CD4-positive, alpha-beta memory T cell (primary cell): ENCODE results near the gene SLC30A9. TPM values are rescaled to one million over a fixed set of nuclear protein-coding genes. Genes with fewer than 3 reads are reported as not detected.

ENCODE experiments used
- CTCF ChIA-PET: fragments of 350-600 bp; sonication (Branson Sonifier 250); formaldehyde crosslinking; loops from one replicate; lab custom pipeline; 2021; ENCODE audit warnings: inconsistent platforms; ENCODE audit not compliant: partially characterized antibody; lab: Charles Lee
- POLR2A ChIA-PET: fragments of 350-600 bp; sonication (Branson Sonifier 250); formaldehyde crosslinking; loops from one replicate; lab custom pipeline; 2021; ENCODE audit not compliant: partially characterized antibody; lab: Charles Lee
- DNase-seq, 5 donors: peaks; one replicate each; pipeline versions ENCODE4 v3.0.0 to v3.0.0-alpha.2; 2020 to 2022; ENCODE audit warnings: mixed read lengths in 1 of 5
- H3K27ac ChIP-seq: one replicate; pipeline ENCODE4 v1.7.0; 2013; ENCODE audit warnings: low read depth, low read length
- H3K27me3 ChIP-seq: 2 replicates; pipeline ENCODE4 v1.7.0; 2013; ENCODE audit warnings: mild to moderate bottlenecking, low read length, moderate library complexity; ENCODE audit not compliant: insufficient read depth
- H3K36me3 ChIP-seq: 2 replicates; pipeline ENCODE4 v1.7.0; 2013; ENCODE audit warnings: mild to moderate bottlenecking, low read length, moderate library complexity; ENCODE audit not compliant: insufficient read depth
- H3K4me1 ChIP-seq: 2 replicates; pipeline ENCODE4 v1.7.0; 2013; ENCODE audit warnings: mild to moderate bottlenecking, low read length, moderate library complexity; ENCODE audit not compliant: insufficient read depth
- H3K4me3 ChIP-seq, 2 donors: one replicate each; pipeline ENCODE4 v1.7.0; 2013; ENCODE audit warnings: low read length in 2 of 2, mild to moderate bottlenecking in 1 of 2
- H3K9me3 ChIP-seq, 2 donors: one replicate each; pipeline ENCODE4 v1.7.0; 2013; ENCODE audit warnings: low read length in 2 of 2, control low read depth in 1 of 2; ENCODE audit not compliant: control insufficient read depth in 1 of 2
- H3K27ac Mint-ChIP-seq, 7 donors: one replicate each; pipeline ENCODE4 v1.8.0; 2020 to 2021; ENCODE audit warnings: mixed read lengths in 7 of 7, mild to moderate bottlenecking in 6 of 7, inconsistent platforms in 3 of 7, moderate library complexity in 3 of 7
- H3K27me3 Mint-ChIP-seq, 2 donors: one replicate each; pipeline ENCODE4 v1.8.0; 2020 to 2021; ENCODE audit warnings: mixed read lengths in 2 of 2
- H3K36me3 Mint-ChIP-seq, 2 donors: one replicate each; pipeline ENCODE4 v1.8.0; 2020 to 2021; ENCODE audit warnings: mixed read lengths in 2 of 2, inconsistent platforms in 1 of 2, mild to moderate bottlenecking in 1 of 2
- H3K4me1 Mint-ChIP-seq, 4 donors: one replicate each; pipeline ENCODE4 v1.8.0; 2020 to 2021; ENCODE audit warnings: mixed read lengths in 4 of 4, mild to moderate bottlenecking in 1 of 4
- H3K4me3 Mint-ChIP-seq, 8 donors: one replicate each; pipeline ENCODE4 v1.8.0; 2020 to 2021; ENCODE audit warnings: mixed read lengths in 8 of 8, mild to moderate bottlenecking in 7 of 8, moderate library complexity in 6 of 8, inconsistent platforms in 3 of 8
- H3K9me3 Mint-ChIP-seq, 8 donors: one replicate each; pipeline ENCODE4 v1.8.0; 2020 to 2021; ENCODE audit warnings: mixed read lengths in 8 of 8, mild to moderate bottlenecking in 5 of 8, inconsistent platforms in 3 of 8, moderate library complexity in 1 of 8
- intact Hi-C: fragments of 100-400 bp; cut with micrococcal nuclease; formaldehyde crosslinking; loops from one replicate; pipeline ENCODE4 v1.15.1; 2023
- polyA plus RNA-seq, 2 donors: library from polyadenylated mRNA; unstranded; fragments of 300-500 nt; fragmentation: Illumina TruSeq; gene quantifications; one replicate each; pipeline ENCODE4 v1.2.3, GENCODE V29; 2021
- total RNA-seq, 2 experiments: library from RNA; stranded (reverse); gene quantifications; one replicate each; pipeline ENCODE4 v1.2.3, GENCODE V29; 2021

The SLC30A9 gene
- total and polyA plus RNA-seq, 4 experiments from 2014 or later = 28.6 to 42.8 (median 34.3) TPM

- Mint-ChIP-seq H3K4me3 (no peak overlapping the region), H3K36me3 (peaks cover 38 to 54% of the 10 kb centered on the region in 2 donors), H3K27me3 (no peaks in the 10 kb centered on the region), H3K27ac (no peak overlapping the region), H3K4me1 (peaks cover 0 to 2% (median under 1%) of the 10 kb centered on the region in 4 donors), H3K9me3 (no peaks in the 10 kb centered on the region)
- Histone ChIP-seq H3K27ac (no peak overlapping the region), H3K27me3 (no peaks in the 10 kb centered on the region), H3K4me1 (no peaks in the 10 kb centered on the region), H3K36me3 (peaks cover 7% of the 10 kb centered on the region), H3K9me3 (no peaks in the 10 kb centered on the region), H3K4me3 (no peak overlapping the region)
- ChIA-PET CTCF (no interaction called here), POLR2A (no interaction called here)
- DNase-seq = no peak
- intact Hi-C loops = no loop called here
Measured at GRCh38 chr4:42066402-42066801, 76.1 kb downstream of the SLC30A9 start.

GRCh38 chr4:42067264-42067663 is 76.9 kb downstream of the SLC30A9 start:
- H3K9me3 Mint-ChIP-seq = no peaks in the 10 kb centered on the region
- H3K27me3 Mint-ChIP-seq = no peaks in the 10 kb centered on the region
- CTCF ChIA-PET = no interaction called here
- Histone ChIP-seq H3K4me1 (no peaks in the 10 kb centered on the region), H3K27ac (no peak overlapping the region), H3K4me3 (no peak overlapping the region), H3K36me3 (peaks cover 7% of the 10 kb centered on the region), H3K9me3 (no peaks in the 10 kb centered on the region), H3K27me3 (no peaks in the 10 kb centered on the region)
- no peak overlapping the region for H3K4me3 Mint-ChIP-seq
- POLR2A ChIA-PET = no interaction called here
- no peak overlapping the region for H3K27ac Mint-ChIP-seq
- DNase-seq = no peak
- intact Hi-C loops = no loop called here
- H3K36me3 Mint-ChIP-seq = peaks cover 44 to 58% of the 10 kb centered on the region in 2 donors
- peaks cover 0 to 2% (median under 1%) of the 10 kb centered on the region in 4 donors for H3K4me1 Mint-ChIP-seq

DNA sequence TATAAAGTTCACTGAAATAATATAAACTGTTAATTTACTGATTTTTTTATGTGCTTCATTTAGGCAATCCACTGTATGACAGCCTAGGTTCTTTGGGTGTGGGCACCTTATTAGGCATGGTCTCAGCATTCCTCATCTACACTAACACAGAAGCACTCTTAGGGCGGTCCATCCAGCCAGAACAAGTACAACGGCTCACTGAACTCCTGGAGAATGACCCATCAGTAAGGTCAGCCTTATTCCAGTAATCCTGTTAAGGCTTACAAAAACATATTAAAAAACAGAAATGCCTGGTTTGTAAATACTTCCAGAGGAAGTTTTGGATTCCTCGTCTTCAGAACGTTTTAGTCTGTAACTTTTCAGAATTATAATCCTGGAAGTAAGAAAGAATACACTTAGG is 80.1 kb downstream of the SLC30A9 start:
- peaks cover 7% of the 10 kb centered on the region for H3K36me3 ChIP-seq
- intact Hi-C loops = no loop called here
- H3K36me3 Mint-ChIP-seq = peaks cover 36 to 44% of the 10 kb centered on the region in 2 donors

DNA sequence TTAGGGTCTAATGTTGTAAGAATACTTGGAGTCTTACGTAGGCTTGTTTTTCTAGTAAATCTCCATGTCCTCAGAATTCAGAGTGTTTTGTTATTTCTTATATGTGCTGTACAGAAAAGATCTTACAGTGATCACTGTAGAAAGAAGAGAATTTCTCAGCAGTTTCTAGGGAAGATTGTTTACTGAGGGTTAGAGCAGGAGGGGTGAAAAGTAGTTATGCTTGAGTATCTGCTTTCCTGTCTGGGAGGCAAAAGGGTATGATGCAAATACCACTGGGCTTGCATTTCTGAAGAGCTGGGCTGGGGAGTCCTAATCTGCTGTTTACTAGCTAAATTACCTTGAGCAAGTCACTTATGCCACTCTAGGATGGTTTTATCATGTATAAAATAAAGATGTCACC is 84.0 kb downstream of the SLC30A9 start:
- H3K27ac Mint-ChIP-seq = no peak overlapping the region

More for the DNA sequence above, 80.1 kb downstream of the SLC30A9 start:
- no peak overlapping the region for H3K4me3 ChIP-seq
- no peaks in the 10 kb centered on the region for H3K27me3 ChIP-seq
- ChIA-PET POLR2A (no interaction called here), CTCF (no interaction called here)
- H3K4me1 ChIP-seq = no peaks in the 10 kb centered on the region
- DNase-seq = no peak
- H3K9me3 ChIP-seq = no peaks in the 10 kb centered on the region
- Mint-ChIP-seq H3K4me1 (peaks cover 0 to 5% (median under 1%) of the 10 kb centered on the region in 4 donors), H3K27ac (no peak overlapping the region), H3K9me3 (no peaks in the 10 kb centered on the region), H3K4me3 (no peak overlapping the region), H3K27me3 (no peaks in the 10 kb centered on the region)
- no peak overlapping the region for H3K27ac ChIP-seq

DNA sequence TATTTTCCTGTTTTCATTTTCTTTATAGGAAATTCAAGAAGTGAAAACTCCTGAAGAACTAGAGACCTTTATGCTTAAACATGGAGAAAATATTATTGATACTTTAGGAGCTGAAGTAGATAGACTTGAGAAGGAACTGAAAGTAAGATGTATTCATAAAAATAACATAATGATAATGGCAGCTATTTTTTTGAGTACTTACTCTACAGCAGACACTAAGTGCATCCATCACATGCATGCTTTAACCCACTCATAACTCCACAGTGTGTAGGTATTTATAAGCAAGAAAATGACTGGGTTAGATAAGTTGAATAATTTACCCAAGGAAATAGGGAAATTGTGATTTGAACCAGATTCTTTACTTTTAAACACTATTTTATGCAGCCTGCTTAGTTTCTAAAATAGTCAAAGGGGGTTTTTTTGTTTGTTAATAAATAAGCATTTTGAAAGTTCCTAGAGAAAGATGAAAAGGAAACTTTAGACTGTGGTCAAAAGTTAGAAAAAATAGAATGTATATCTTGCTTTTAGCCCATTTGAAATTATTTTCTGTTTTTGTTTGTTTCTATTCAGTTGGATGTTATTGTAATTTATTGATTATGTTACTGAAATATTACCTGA is 88.0 kb downstream of the SLC30A9 start:
- intact Hi-C loops = no loop called here
- H3K27me3 Mint-ChIP-seq = no peaks in the 10 kb centered on the region
- DNase-seq = no peak
- H3K27ac Mint-ChIP-seq = no peak overlapping the region
- Histone ChIP-seq H3K27me3 (no peaks in the 10 kb centered on the region), H3K9me3 (no peaks in the 10 kb centered on the region), H3K36me3 (no peaks in the 10 kb centered on the region), H3K27ac (no peak overlapping the region), H3K4me1 (no peaks in the 10 kb centered on the region), H3K4me3 (no peak overlapping the region)
- no peaks in the 10 kb centered on the region for H3K9me3 Mint-ChIP-seq
- ChIA-PET POLR2A (no interaction called here), CTCF (no interaction called here)
- peaks cover 35 to 36% of the 10 kb centered on the region in 2 donors for H3K36me3 Mint-ChIP-seq
- H3K4me3 Mint-ChIP-seq = no peak overlapping the region
- H3K4me1 Mint-ChIP-seq = peaks cover 0 to 5% (median 0%) of the 10 kb centered on the region in 4 donors

More for the DNA sequence above, 84.0 kb downstream of the SLC30A9 start:
- no peak overlapping the region for H3K27ac ChIP-seq
- no peaks in the 10 kb centered on the region for H3K9me3 ChIP-seq
- H3K27me3 Mint-ChIP-seq = no peaks in the 10 kb centered on the region
- no peak overlapping the region for H3K4me3 Mint-ChIP-seq
- H3K27me3 ChIP-seq = no peaks in the 10 kb centered on the region
- no peaks in the 10 kb centered on the region for H3K9me3 Mint-ChIP-seq
- ChIA-PET CTCF (no interaction called here), POLR2A (no interaction called here)
- DNase-seq = no peak
- H3K4me1 ChIP-seq = no peaks in the 10 kb centered on the region
- H3K4me1 Mint-ChIP-seq = peaks cover 0 to 5% (median under 1%) of the 10 kb centered on the region in 4 donors
- H3K36me3 Mint-ChIP-seq = peaks cover 38 to 50% of the 10 kb centered on the region in 2 donors
- H3K4me3 ChIP-seq = no peak overlapping the region
- H3K36me3 ChIP-seq = peaks cover 4% of the 10 kb centered on the region
- intact Hi-C loops = no loop called here

- H3K27ac ChIP-seq = no peak overlapping the region
- no peak overlapping the region for H3K4me3 Mint-ChIP-seq
- no peaks in the 10 kb centered on the region for H3K36me3 ChIP-seq
- POLR2A ChIA-PET = no interaction called here
- CTCF ChIA-PET = no interaction called here
- no peaks in the 10 kb centered on the region for H3K27me3 Mint-ChIP-seq
- no peaks in the 10 kb centered on the region for H3K4me1 Mint-ChIP-seq
- no peaks in the 10 kb centered on the region for H3K4me1 ChIP-seq
- peaks cover 35 to 37% of the 10 kb centered on the region in 2 donors for H3K36me3 Mint-ChIP-seq
- no peaks in the 10 kb centered on the region for H3K27me3 ChIP-seq
- H3K9me3 ChIP-seq = no peaks in the 10 kb centered on the region
- no peak for DNase-seq
- intact Hi-C loops = no loop called here
- no peak overlapping the region for H3K27ac Mint-ChIP-seq
- H3K9me3 Mint-ChIP-seq = no peaks in the 10 kb centered on the region
- H3K4me3 ChIP-seq = no peak overlapping the region
Measured at GRCh38 chr4:42080306-42080705, 90.0 kb downstream of the SLC30A9 start.

DNA sequence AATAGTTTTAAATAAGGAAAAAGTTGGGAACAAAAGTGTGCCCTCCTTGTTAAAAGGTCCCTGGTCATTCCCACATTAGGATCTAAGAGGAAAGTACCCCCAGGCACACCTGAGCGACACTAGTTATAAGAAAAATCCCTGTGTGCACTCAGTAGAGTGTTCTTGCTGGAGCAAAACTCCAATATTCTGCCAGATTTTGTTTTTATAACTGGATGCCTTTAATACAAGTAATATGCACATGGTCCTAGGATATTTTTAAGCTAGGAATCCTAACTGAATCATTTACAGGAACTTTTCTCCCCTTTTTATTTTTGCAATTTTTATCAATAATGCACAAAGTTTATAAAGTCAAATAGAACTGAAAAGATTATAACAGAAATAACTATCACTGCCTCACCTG is 93.5 kb downstream of the SLC30A9 start:
- Histone ChIP-seq H3K36me3 (no peaks in the 10 kb centered on the region), H3K27me3 (no peaks in the 10 kb centered on the region), H3K27ac (no peak overlapping the region), H3K4me1 (no peaks in the 10 kb centered on the region), H3K9me3 (no peaks in the 10 kb centered on the region), H3K4me3 (no peak overlapping the region)
- Mint-ChIP-seq H3K27ac (no peak overlapping the region), H3K9me3 (no peaks in the 10 kb centered on the region), H3K4me1 (no peaks in the 10 kb centered on the region), H3K4me3 (no peak overlapping the region), H3K27me3 (no peaks in the 10 kb centered on the region), H3K36me3 (peaks cover 44 to 45% of the 10 kb centered on the region in 2 donors)
- ChIA-PET POLR2A (no interaction called here), CTCF (no interaction called here)
- intact Hi-C loops = no loop called here
- DNase-seq = no peak
